HepG2 (cell line): ENCODE measurements around the gene NDUFB10. TPM values are rescaled to one million over a fixed set of nuclear protein-coding genes. Genes with fewer than 3 reads are reported as not detected.
A peak's percentile ranks its signal among the peaks of the same experiment; 100 is the strongest.

ENCODE experiments used
- ATF7 ChIP-seq, 2 experiments: fragments of 450-650 bp in 1 of 2; sonication (generic) in 1 of 2; formaldehyde crosslinking in 1 of 2; IDR thresholded peaks; 2 replicates each; pipeline versions ENCODE4 v1.4.0 to v1.6.1; 2016 to 2020; ENCODE audit warnings: antibody characterized with exemption in 1 of 2, mild to moderate bottlenecking in 1 of 2, missing genetic modification reagents in 1 of 2
- EHMT2 ChIP-seq: fragments of 200-600 bp; sonication (generic); IDR thresholded peaks from 2 replicates; pipeline ENCODE4 v1.7.0; 2017; ENCODE audit warnings: antibody characterized with exemption, low read depth, low read length, borderline replicate concordance
- HNF4G ChIP-seq, 2 experiments: sonication (generic) in 1 of 2; formaldehyde crosslinking in 1 of 2; IDR thresholded peaks; 2 replicates each; pipeline versions ENCODE4 v1.4.0 to v1.6.1; 2011 to 2020; ENCODE audit warnings: borderline replicate concordance in 2 of 2, low read depth in 2 of 2, mild to moderate bottlenecking in 2 of 2, low read length in 1 of 2, missing genetic modification reagents in 1 of 2, moderate library complexity in 1 of 2
- PRMT3 ChIP-seq: sonication (generic); formaldehyde crosslinking; IDR thresholded peaks from 2 replicates; pipeline ENCODE4 v1.8.1; 2022; ENCODE audit warnings: low read depth, mild to moderate bottlenecking, moderate library complexity, missing genetic modification reagents, borderline replicate concordance
- REL ChIP-seq: sonication (generic); formaldehyde crosslinking; conservative IDR thresholded peaks from 2 replicates; pipeline ENCODE4 v1.8.0; 2022; ENCODE audit warnings: mild to moderate bottlenecking, missing genetic modification reagents, moderate library complexity
- SIN3A ChIP-seq: IDR thresholded peaks from 2 replicates; pipeline ENCODE4 v1.6.1; 2011; ENCODE audit warnings: low read depth, mild to moderate bottlenecking, control low read depth, low read length, borderline replicate concordance
- TARDBP ChIP-seq: sonication (generic); formaldehyde crosslinking; IDR thresholded peaks from 2 replicates; pipeline ENCODE4 v1.8.0; 2022; ENCODE audit warnings: mild to moderate bottlenecking, missing genetic modification reagents
- TMF1 ChIP-seq: sonication (generic); formaldehyde crosslinking; IDR thresholded peaks from 2 replicates; pipeline ENCODE4 v1.8.1; 2022; ENCODE audit warnings: low read depth, missing genetic modification reagents
- ZBTB20 ChIP-seq: sonication (generic); formaldehyde crosslinking; IDR thresholded peaks from 2 replicates; pipeline ENCODE4 v1.8.1; 2023; ENCODE audit warnings: missing genetic modification reagents, low read depth, mild to moderate bottlenecking, borderline replicate concordance
- ZNF143 ChIP-seq: sonication (generic); formaldehyde crosslinking; IDR thresholded peaks from 2 replicates; pipeline ENCODE4 v1.4.0; 2020; ENCODE audit warnings: missing genetic modification reagents
- ZNF224 ChIP-seq: sonication (generic); formaldehyde crosslinking; IDR thresholded peaks from 2 replicates; pipeline ENCODE4 v1.5.0; 2020; ENCODE audit warnings: mild to moderate bottlenecking, missing genetic modification reagents
- ZNF256 ChIP-seq: sonication (generic); formaldehyde crosslinking; conservative IDR thresholded peaks from 2 replicates; pipeline ENCODE4 v1.4.0; 2020; ENCODE audit warnings: missing genetic modification reagents
- ZNF296 ChIP-seq: sonication (generic); formaldehyde crosslinking; conservative IDR thresholded peaks from 2 replicates; pipeline ENCODE4 v1.5.0; 2020; ENCODE audit warnings: mild to moderate bottlenecking, missing genetic modification reagents
- ZNF564 ChIP-seq: sonication (generic); formaldehyde crosslinking; IDR thresholded peaks from 2 replicates; pipeline ENCODE4 v1.8.1; 2023; ENCODE audit warnings: mild to moderate bottlenecking, missing genetic modification reagents
- ZNF615 ChIP-seq: sonication (generic); formaldehyde crosslinking; IDR thresholded peaks from 2 replicates; pipeline ENCODE4 v1.5.0; 2020; ENCODE audit warnings: mild to moderate bottlenecking, missing genetic modification reagents, borderline replicate concordance
- polyA plus RNA-seq, 8 experiments: library from polyadenylated mRNA; depleted of rRNA in 3 of 8; stranded (reverse) in 7 of 8; unstranded in 1 of 8; fragments of >200 nt; fragmentation: Illumina TruSeq in 4 of 8; extraction: Trizol in 4 of 8; gene quantifications; 2 replicates each; pipeline versions ENCODE4 v1.2.1 to v1.2.3, GENCODE V29; 2011 to 2016; ENCODE audit warnings: low read depth in 4 of 8, missing spikeins in 1 of 8, mixed read lengths in 1 of 8; ENCODE audit not compliant: insufficient read depth in 1 of 8
- total RNA-seq, 5 experiments: library from RNA; depleted of rRNA; stranded (reverse); fragments of >200 nt; fragmentation: Illumina TruSeq; extraction: Trizol; gene quantifications; 2 replicates each; pipeline ENCODE4 v1.2.3, GENCODE V29; 2016; ENCODE audit warnings: low read depth in 1 of 5
- TF ChIP-seq, protein P1 (sequence below): sonication (generic); formaldehyde crosslinking; IDR thresholded peaks from 2 replicates; pipeline ENCODE4 v1.4.0; 2020; ENCODE audit warnings: missing genetic modification reagents
- TF ChIP-seq, protein P2 (sequence below): sonication (generic); formaldehyde crosslinking; IDR thresholded peaks from 2 replicates; pipeline ENCODE4 v1.9.0; 2022; ENCODE audit warnings: missing genetic modification reagents, mild to moderate bottlenecking, borderline replicate concordance
- TF ChIP-seq, protein P3 (sequence below): sonication (generic); formaldehyde crosslinking; IDR thresholded peaks from 2 replicates; pipeline ENCODE4 v1.4.0; 2020; ENCODE audit warnings: missing genetic modification reagents, borderline replicate concordance
- TF ChIP-seq, protein P4 (sequence below): sonication (generic); formaldehyde crosslinking; IDR thresholded peaks from 2 replicates; pipeline ENCODE4 v1.5.1; 2020; ENCODE audit warnings: missing genetic modification reagents, mild to moderate bottlenecking, borderline replicate concordance

Gene NDUFB10
- total and polyA plus RNA-seq, 2 of the 13 experiments (the other 11 are each of a cell fraction or from before 2014, with no cell fraction given): 68.6 to 157 TPM

DNA sequence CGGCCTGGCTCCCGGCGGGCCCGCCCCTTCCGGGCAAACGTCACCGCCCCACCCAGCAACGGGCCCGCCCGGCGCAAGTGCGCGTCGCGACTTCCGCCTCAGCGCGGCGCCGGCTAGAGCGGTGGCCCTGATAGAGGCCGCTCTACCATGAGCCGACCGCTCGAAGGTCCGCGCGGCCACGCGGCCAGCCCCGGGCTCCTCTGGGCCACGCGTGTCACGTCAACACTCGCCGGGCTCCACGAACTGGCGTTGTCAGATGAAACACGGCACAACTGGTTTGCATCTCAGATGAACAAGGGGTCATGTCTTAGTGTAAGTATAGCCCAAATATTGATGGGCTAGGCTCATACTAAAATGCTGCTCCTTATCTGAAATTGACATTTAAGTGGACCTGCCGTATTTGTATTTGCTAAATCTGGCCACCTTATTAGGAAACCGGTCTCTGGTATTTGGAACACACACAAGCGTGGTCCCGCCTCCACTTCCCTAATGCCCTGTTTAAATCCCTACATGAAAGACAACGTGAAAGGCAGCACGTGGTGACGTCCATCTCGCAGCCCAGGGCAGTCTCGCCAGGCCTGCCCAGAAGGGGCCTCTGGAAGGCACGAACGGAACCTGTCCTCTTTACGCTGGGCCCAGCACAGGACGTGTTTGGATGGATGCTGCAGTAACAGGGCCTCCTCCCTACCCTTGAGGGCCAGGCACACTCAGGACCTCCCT lies 50.6 kb downstream of the NDUFB10 start, which contains the start of gene ZNF598 (continued):
- TF ChIP-seq, protein P1, sequence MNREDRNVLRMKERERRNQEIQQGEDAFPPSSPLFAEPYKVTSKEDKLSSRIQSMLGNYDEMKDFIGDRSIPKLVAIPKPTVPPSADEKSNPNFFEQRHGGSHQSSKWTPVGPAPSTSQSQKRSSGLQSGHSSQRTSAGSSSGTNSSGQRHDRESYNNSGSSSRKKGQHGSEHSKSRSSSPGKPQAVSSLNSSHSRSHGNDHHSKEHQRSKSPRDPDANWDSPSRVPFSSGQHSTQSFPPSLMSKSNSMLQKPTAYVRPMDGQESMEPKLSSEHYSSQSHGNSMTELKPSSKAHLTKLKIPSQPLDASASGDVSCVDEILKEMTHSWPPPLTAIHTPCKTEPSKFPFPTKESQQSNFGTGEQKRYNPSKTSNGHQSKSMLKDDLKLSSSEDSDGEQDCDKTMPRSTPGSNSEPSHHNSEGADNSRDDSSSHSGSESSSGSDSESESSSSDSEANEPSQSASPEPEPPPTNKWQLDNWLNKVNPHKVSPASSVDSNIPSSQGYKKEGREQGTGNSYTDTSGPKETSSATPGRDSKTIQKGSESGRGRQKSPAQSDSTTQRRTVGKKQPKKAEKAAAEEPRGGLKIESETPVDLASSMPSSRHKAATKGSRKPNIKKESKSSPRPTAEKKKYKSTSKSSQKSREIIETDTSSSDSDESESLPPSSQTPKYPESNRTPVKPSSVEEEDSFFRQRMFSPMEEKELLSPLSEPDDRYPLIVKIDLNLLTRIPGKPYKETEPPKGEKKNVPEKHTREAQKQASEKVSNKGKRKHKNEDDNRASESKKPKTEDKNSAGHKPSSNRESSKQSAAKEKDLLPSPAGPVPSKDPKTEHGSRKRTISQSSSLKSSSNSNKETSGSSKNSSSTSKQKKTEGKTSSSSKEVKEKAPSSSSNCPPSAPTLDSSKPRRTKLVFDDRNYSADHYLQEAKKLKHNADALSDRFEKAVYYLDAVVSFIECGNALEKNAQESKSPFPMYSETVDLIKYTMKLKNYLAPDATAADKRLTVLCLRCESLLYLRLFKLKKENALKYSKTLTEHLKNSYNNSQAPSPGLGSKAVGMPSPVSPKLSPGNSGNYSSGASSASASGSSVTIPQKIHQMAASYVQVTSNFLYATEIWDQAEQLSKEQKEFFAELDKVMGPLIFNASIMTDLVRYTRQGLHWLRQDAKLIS (CRISPR knock-in tag): peak; percentile 27; the same call in 1 of the 2 replicates
- TF ChIP-seq PRMT3 (CRISPR knock-in tag) (no peak), TMF1 (CRISPR knock-in tag) (no peak), HNF4G (IDR thresholded peaks at IDR 0.05; ENCODE audit: borderline replicate concordance, low read depth, low read length) (no peak), HNF4G (CRISPR knock-in tag; IDR thresholded peaks at IDR 0.05; ENCODE audit: borderline replicate concordance, low read depth) (no peak), ZNF256 (CRISPR knock-in tag) (no peak), ATF7 (IDR thresholded peaks at IDR 0.05) (no peak), ATF7 (CRISPR knock-in tag; IDR thresholded peaks at IDR 0.05) (no peak), ZNF224 (CRISPR knock-in tag) (0 out of 2 replicates have a peak, but pooled peaks have one; percentile 61), ZNF296 (CRISPR knock-in tag) (no peak), ZNF564 (CRISPR knock-in tag) (no peak), EHMT2 (no peak), ZNF615 (CRISPR knock-in tag) (no peak), ZBTB20 (CRISPR knock-in tag) (no peak; the same call in 1 of the 2 replicates), TARDBP (CRISPR knock-in tag) (peak; percentile 28; the same call in 1 of the 2 replicates), SIN3A (peak; percentile 39; the same call in 1 of the 2 replicates), ZNF143 (CRISPR knock-in tag) (no peak), REL (0 out of 2 replicates have a peak, but pooled peaks have one; percentile 52)
- TF ChIP-seq, protein P2, sequence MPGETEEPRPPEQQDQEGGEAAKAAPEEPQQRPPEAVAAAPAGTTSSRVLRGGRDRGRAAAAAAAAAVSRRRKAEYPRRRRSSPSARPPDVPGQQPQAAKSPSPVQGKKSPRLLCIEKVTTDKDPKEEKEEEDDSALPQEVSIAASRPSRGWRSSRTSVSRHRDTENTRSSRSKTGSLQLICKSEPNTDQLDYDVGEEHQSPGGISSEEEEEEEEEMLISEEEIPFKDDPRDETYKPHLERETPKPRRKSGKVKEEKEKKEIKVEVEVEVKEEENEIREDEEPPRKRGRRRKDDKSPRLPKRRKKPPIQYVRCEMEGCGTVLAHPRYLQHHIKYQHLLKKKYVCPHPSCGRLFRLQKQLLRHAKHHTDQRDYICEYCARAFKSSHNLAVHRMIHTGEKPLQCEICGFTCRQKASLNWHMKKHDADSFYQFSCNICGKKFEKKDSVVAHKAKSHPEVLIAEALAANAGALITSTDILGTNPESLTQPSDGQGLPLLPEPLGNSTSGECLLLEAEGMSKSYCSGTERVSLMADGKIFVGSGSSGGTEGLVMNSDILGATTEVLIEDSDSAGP (CRISPR knock-in tag): peak; percentile 81; the same call in 1 of the 2 replicates
- TF ChIP-seq, protein P3, sequence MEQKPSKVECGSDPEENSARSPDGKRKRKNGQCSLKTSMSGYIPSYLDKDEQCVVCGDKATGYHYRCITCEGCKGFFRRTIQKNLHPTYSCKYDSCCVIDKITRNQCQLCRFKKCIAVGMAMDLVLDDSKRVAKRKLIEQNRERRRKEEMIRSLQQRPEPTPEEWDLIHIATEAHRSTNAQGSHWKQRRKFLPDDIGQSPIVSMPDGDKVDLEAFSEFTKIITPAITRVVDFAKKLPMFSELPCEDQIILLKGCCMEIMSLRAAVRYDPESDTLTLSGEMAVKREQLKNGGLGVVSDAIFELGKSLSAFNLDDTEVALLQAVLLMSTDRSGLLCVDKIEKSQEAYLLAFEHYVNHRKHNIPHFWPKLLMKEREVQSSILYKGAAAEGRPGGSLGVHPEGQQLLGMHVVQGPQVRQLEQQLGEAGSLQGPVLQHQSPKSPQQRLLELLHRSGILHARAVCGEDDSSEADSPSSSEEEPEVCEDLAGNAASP: no peak
- TF ChIP-seq, protein P4, sequence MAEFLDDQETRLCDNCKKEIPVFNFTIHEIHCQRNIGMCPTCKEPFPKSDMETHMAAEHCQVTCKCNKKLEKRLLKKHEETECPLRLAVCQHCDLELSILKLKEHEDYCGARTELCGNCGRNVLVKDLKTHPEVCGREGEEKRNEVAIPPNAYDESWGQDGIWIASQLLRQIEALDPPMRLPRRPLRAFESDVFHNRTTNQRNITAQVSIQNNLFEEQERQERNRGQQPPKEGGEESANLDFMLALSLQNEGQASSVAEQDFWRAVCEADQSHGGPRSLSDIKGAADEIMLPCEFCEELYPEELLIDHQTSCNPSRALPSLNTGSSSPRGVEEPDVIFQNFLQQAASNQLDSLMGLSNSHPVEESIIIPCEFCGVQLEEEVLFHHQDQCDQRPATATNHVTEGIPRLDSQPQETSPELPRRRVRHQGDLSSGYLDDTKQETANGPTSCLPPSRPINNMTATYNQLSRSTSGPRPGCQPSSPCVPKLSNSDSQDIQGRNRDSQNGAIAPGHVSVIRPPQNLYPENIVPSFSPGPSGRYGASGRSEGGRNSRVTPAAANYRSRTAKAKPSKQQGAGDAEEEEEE (CRISPR knock-in tag): no peak
